HFF-Myc (cell line): ENCODE results near the gene NBPF26.
"Not testable (repeated sequence)": the region's sequence is repeated elsewhere in the genome, so short reads cannot be mapped to it uniquely, and the experiment has no call there.

Source experiments
- DNase-seq: peaks from one replicate; pipeline ENCODE4 v3.0.0-alpha.2; 2011; ENCODE audit warnings: low read depth; ENCODE audit errors: extremely low read depth
- H3K4me3 ChIP-seq: replicated peaks from 2 replicates; pipeline ENCODE4 v1.5.1; 2011; ENCODE audit warnings: low read depth, mild to moderate bottlenecking, control low read depth, low read length

Gene NBPF26

GRCh38 chr1:120723715-120724402, at the start of gene NBPF26:
Gene NBPF26, plus strand, starts transcription at chr1:120723945.
- DNase-seq = peak; percentile 7
- peak within 1 kb of the TSS; percentile 48 for H3K4me3 ChIP-seq

GRCh38 chr1:120680106-120680819, 43.5 kb upstream of the NBPF26 start:
- DNase-seq, H3K4me3 ChIP-seq: not testable (repeated sequence)

- not testable (repeated sequence) for H3K4me3 ChIP-seq, DNase-seq
Measured at GRCh38 chr1:120680938-120681337, 42.8 kb upstream of the NBPF26 start.

GRCh38 chr1:120684397-120684796, 39.3 kb upstream of the NBPF26 start:
- not testable (repeated sequence) for H3K4me3 ChIP-seq, DNase-seq

GRCh38 chr1:120685622-120686021, 38.1 kb upstream of the NBPF26 start:
- DNase-seq, H3K4me3 ChIP-seq: not testable (repeated sequence)

- H3K4me3 ChIP-seq, DNase-seq: not testable (repeated sequence)
Measured at GRCh38 chr1:120687250-120687649, 36.5 kb upstream of the NBPF26 start.

- H3K4me3 ChIP-seq = peak overlapping the region; percentile 28
- not testable (repeated sequence) for DNase-seq
Measured at GRCh38 chr1:120700807-120701562, 22.8 kb upstream of the NBPF26 start.

GRCh38 chr1:120723358-120723714, 409 bp upstream of the NBPF26 start:
- not testable (repeated sequence) for DNase-seq, H3K4me3 ChIP-seq

GRCh38 chr1:120724507-120724906, 762 bp downstream of the NBPF26 start:
- not testable (repeated sequence) for DNase-seq
- H3K4me3 ChIP-seq = peak overlapping the region; percentile 48

- not testable (repeated sequence) for H3K4me3 ChIP-seq, DNase-seq
Measured at GRCh38 chr1:120728811-120729210, 5.1 kb downstream of the NBPF26 start.

GRCh38 chr1:120769090-120769489, 45.3 kb downstream of the NBPF26 start:
- H3K4me3 ChIP-seq, DNase-seq: not testable (repeated sequence)

- DNase-seq, H3K4me3 ChIP-seq: not testable (repeated sequence)
Measured at GRCh38 chr1:120805452-120805851, 81.7 kb downstream of the NBPF26 start.

- DNase-seq, H3K4me3 ChIP-seq: not testable (repeated sequence)
Measured at GRCh38 chr1:120811822-120812221, 88.1 kb downstream of the NBPF26 start.

- not testable (repeated sequence) for DNase-seq, H3K4me3 ChIP-seq
Measured at GRCh38 chr1:120825051-120825450, 101.3 kb downstream of the NBPF26 start.

GRCh38 chr1:120826623-120827022, 102.9 kb downstream of the NBPF26 start:
- H3K4me3 ChIP-seq, DNase-seq: not testable (repeated sequence)
